Duodenal mucosa (tissue), 2 donors: ENCODE results near the gene OR11H7.
"Not testable (repeated sequence)": the region's sequence is repeated elsewhere in the genome, so short reads cannot be mapped to it uniquely, and the experiment has no call there.

Source experiments
- H3K27ac ChIP-seq: one replicate; pipeline ENCODE4 v1.7.0; 2013; ENCODE audit warnings: low read depth, low read length
- H3K27me3 ChIP-seq, 2 donors: one replicate each; pipeline ENCODE4 v1.7.0; 2013; ENCODE audit warnings: low read length in 2 of 2, control low read depth in 1 of 2; ENCODE audit not compliant: insufficient read depth in 2 of 2, control insufficient read depth in 1 of 2
- H3K36me3 ChIP-seq, 2 donors: one replicate each; pipeline ENCODE4 v1.7.0; 2013; ENCODE audit warnings: low read length in 2 of 2, control low read depth in 1 of 2; ENCODE audit not compliant: insufficient read depth in 2 of 2, control insufficient read depth in 1 of 2
- H3K4me1 ChIP-seq, 2 donors: one replicate each; pipeline ENCODE4 v1.7.0; 2013; ENCODE audit warnings: low read length in 2 of 2, control low read depth in 1 of 2; ENCODE audit not compliant: insufficient read depth in 2 of 2, control insufficient read depth in 1 of 2
- H3K4me3 ChIP-seq, 2 donors: one replicate each; pipeline ENCODE4 v1.7.0; 2013; ENCODE audit warnings: low read length in 2 of 2, low read depth in 1 of 2
- H3K9ac ChIP-seq, 2 donors: one replicate each; pipeline ENCODE4 v1.7.0; 2013; ENCODE audit warnings: low read length in 2 of 2, low read depth in 1 of 2
- H3K9me3 ChIP-seq, 2 donors: one replicate each; pipeline ENCODE4 v1.7.0; 2013; ENCODE audit warnings: low read length in 2 of 2, control low read depth in 1 of 2; ENCODE audit not compliant: control insufficient read depth in 1 of 2

The OR11H7 gene

GRCh38 chr14:20274062-20274461, 45.3 kb downstream of the OR11H7 start:
- Histone ChIP-seq H3K9ac (no peak overlapping the region), H3K4me3 (no peak overlapping the region), H3K27me3 (no peaks in the 10 kb centered on the region), H3K9me3 (peaks cover 11 to 30% of the 10 kb centered on the region in 2 donors), H3K36me3 (peaks cover 0 to 4% of the 10 kb centered on the region in 2 donors), H3K27ac (no peak overlapping the region), H3K4me1 (no peaks in the 10 kb centered on the region)

GRCh38 chr14:20277409-20277808, 48.6 kb downstream of the OR11H7 start:
- Histone ChIP-seq H3K27me3 (no peaks in the 10 kb centered on the region), H3K9me3 (peaks cover 10 to 22% of the 10 kb centered on the region in 2 donors), H3K36me3 (peaks cover 0 to 4% of the 10 kb centered on the region in 2 donors), H3K9ac (no peak overlapping the region), H3K4me1 (no peaks in the 10 kb centered on the region), H3K27ac (no peak overlapping the region), H3K4me3 (no peak overlapping the region)

- no peaks in the 10 kb centered on the region for H3K4me1 ChIP-seq
- peaks cover 6 to 13% of the 10 kb centered on the region in 2 donors for H3K9me3 ChIP-seq
- no peak overlapping the region for H3K27ac ChIP-seq
- peaks cover 0 to 4% of the 10 kb centered on the region in 2 donors for H3K36me3 ChIP-seq
- H3K27me3 ChIP-seq: no peaks in the 10 kb centered on the region
- H3K4me3 ChIP-seq: no peak overlapping the region
- no peak overlapping the region for H3K9ac ChIP-seq
Measured at GRCh38 chr14:20278414-20278813, 49.6 kb downstream of the OR11H7 start.

GRCh38 chr14:20280265-20280664, 51.5 kb downstream of the OR11H7 start:
- H3K27me3 ChIP-seq, H3K36me3 ChIP-seq, H3K27ac ChIP-seq, H3K4me3 ChIP-seq, H3K4me1 ChIP-seq, H3K9ac ChIP-seq, H3K9me3 ChIP-seq: not testable (repeated sequence)
